CD8-positive, alpha-beta memory T cell (primary cell): ENCODE results near the gene NFKBIA. TPM values are rescaled to one million over a fixed set of nuclear protein-coding genes. Genes with fewer than 3 reads are reported as not detected.
"Not testable (repeated sequence)": the region's sequence is repeated elsewhere in the genome, so short reads cannot be mapped to it uniquely, and the experiment has no call there.

Source experiments
- CTCF ChIA-PET: fragments of 350-600 bp; sonication (Branson Sonifier 250); formaldehyde crosslinking; loops from one replicate; lab custom pipeline; 2021; ENCODE audit warnings: antibody characterized with exemption; lab: Charles Lee
- POLR2A ChIA-PET: fragments of 350-600 bp; sonication (Branson Sonifier 250); formaldehyde crosslinking; loops from one replicate; lab custom pipeline; 2021; ENCODE audit warnings: antibody characterized with exemption; lab: Charles Lee
- DNase-seq, 5 donors: peaks; one replicate each; pipeline versions ENCODE4 v3.0.0 to v3.0.0-alpha.2; 2020 to 2022; ENCODE audit warnings: mixed read lengths in 1 of 5
- H3K27ac ChIP-seq: one replicate; pipeline ENCODE4 v1.7.0; 2013; ENCODE audit warnings: low read depth, mild to moderate bottlenecking, low read length, moderate library complexity
- H3K27me3 ChIP-seq: 2 replicates; pipeline ENCODE4 v1.7.0; 2013; ENCODE audit warnings: low read length, mild to moderate bottlenecking; ENCODE audit not compliant: insufficient read depth, poor library complexity, severe bottlenecking
- H3K36me3 ChIP-seq: 2 replicates; pipeline ENCODE4 v1.7.0; 2013; ENCODE audit warnings: mild to moderate bottlenecking, low read length, moderate library complexity; ENCODE audit not compliant: insufficient read depth
- H3K4me1 ChIP-seq: 2 replicates; pipeline ENCODE4 v1.7.0; 2013; ENCODE audit warnings: mild to moderate bottlenecking, low read length, moderate library complexity; ENCODE audit not compliant: insufficient read depth
- H3K4me3 ChIP-seq: 2 replicates; pipeline ENCODE4 v1.7.0; 2013; ENCODE audit warnings: mild to moderate bottlenecking, low read length
- H3K9me3 ChIP-seq: 2 replicates; pipeline ENCODE4 v1.7.0; 2013; ENCODE audit warnings: mild to moderate bottlenecking, low read length
- H3K27ac Mint-ChIP-seq, 8 donors: one replicate each; pipeline ENCODE4 v1.8.0; 2020 to 2021; ENCODE audit warnings: mixed read lengths in 8 of 8, mild to moderate bottlenecking in 6 of 8, inconsistent platforms in 3 of 8, moderate library complexity in 3 of 8
- H3K27me3 Mint-ChIP-seq, 2 donors: one replicate each; pipeline ENCODE4 v1.8.0; 2020 to 2021; ENCODE audit warnings: mixed read lengths in 2 of 2, mild to moderate bottlenecking in 1 of 2, moderate library complexity in 1 of 2
- H3K36me3 Mint-ChIP-seq, 3 donors: one replicate each; pipeline ENCODE4 v1.8.0; 2020 to 2021; ENCODE audit warnings: mixed read lengths in 3 of 3, inconsistent platforms in 1 of 3, mild to moderate bottlenecking in 1 of 3
- H3K4me1 Mint-ChIP-seq, 3 donors: one replicate each; pipeline ENCODE4 v1.8.0; 2020 to 2021; ENCODE audit warnings: mixed read lengths in 3 of 3, inconsistent platforms in 1 of 3, mild to moderate bottlenecking in 1 of 3
- H3K4me3 Mint-ChIP-seq, 7 donors: one replicate each; pipeline ENCODE4 v1.8.0; 2020 to 2021; ENCODE audit warnings: mixed read lengths in 7 of 7, mild to moderate bottlenecking in 6 of 7, moderate library complexity in 4 of 7, inconsistent platforms in 2 of 7
- H3K9me3 Mint-ChIP-seq, 5 donors: one replicate each; pipeline ENCODE4 v1.8.0; 2020 to 2022; ENCODE audit warnings: mixed read lengths in 5 of 5, mild to moderate bottlenecking in 3 of 5, moderate library complexity in 2 of 5, inconsistent platforms in 1 of 5
- polyA plus RNA-seq: library from polyadenylated mRNA; unstranded; fragments of 300-500 nt; fragmentation: Illumina TruSeq; gene quantifications from one replicate; pipeline ENCODE4 v1.2.3, GENCODE V29; 2021
- total RNA-seq, 2 experiments: library from RNA; stranded (reverse); gene quantifications; one replicate each; pipeline ENCODE4 v1.2.3, GENCODE V29; 2021

Gene NFKBIA
- total and polyA plus RNA-seq, 3 experiments from 2014 or later, result 344 to 483 (median 482) TPM

DNA sequence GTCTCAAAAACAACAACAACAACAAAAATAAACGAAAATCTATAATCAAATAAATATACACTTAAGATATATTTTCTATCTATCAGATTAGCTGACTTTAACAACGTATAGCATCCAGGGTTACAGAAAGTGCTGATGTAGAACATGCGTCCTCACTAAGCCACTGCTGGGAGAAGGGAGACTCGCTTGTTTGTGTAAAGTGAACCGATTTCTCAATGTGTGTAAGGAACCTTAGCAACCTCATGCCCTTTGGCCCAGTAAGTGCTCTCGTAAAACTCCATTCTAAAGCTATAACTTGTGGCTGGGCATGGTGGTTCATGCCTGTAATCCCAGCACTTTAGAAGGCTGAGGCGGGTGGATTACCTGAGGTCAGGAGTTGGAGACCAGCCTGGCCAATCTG, 23.8 kb downstream of the NFKBIA start:
- Histone ChIP-seq H3K27ac (no peak overlapping the region), H3K4me1 (no peaks in the 10 kb centered on the region), H3K27me3 (no peaks in the 10 kb centered on the region), H3K36me3 (no peaks in the 10 kb centered on the region), H3K9me3 (no peaks in the 10 kb centered on the region), H3K4me3 (no peak overlapping the region)
- CTCF ChIA-PET, result interaction anchor here (0.9 kb wide), 1 partner anchor 47 kb away, joined by 3 read pairs; no protein-coding TSS in a partner anchor
- H3K27ac Mint-ChIP-seq, result no peak overlapping the region
- POLR2A ChIA-PET, result no interaction called here
- H3K4me3 Mint-ChIP-seq, result no peak overlapping the region
- no peaks in the 10 kb centered on the region for H3K36me3 Mint-ChIP-seq
- no peak for DNase-seq
- H3K4me1 Mint-ChIP-seq, result no peaks in the 10 kb centered on the region
- no peaks in the 10 kb centered on the region for H3K9me3 Mint-ChIP-seq
- peaks cover 0 to 2% of the 10 kb centered on the region in 2 donors for H3K27me3 Mint-ChIP-seq

DNA sequence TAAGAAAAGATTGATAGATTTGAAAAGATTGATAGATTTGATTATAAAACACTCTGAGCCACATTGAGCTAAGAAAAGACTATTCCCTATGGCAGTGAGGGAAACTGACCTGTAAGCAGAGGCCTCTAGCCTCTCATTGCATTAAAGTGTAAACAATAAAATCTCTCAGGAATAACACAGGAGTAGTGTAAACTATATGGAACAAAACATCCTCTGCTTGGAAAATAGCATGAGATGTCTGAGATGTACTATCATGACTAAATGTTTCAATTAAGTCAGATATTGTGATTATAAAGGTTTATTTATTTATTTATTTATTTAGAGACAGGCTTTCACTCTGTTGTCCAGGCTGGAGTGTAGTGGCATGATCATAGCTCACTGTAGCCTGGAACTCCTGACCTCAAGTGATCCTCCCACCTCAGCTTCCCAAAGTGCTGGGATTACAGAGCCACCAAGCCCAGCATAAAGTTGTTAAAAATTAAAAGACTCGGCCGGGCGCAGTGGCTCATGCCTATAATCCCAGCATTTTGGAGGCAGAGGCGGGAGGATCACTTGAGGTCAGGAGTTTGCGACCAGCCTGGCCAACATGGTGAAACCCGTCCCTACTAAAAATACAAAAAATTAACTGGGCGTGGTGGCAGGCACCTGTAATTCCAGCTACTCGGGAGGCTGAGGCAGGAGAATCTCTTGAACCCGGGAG, 25.2 kb downstream of the NFKBIA start:
- H3K27me3 Mint-ChIP-seq, H3K9me3 Mint-ChIP-seq, H3K4me1 Mint-ChIP-seq, H3K4me1 ChIP-seq, POLR2A ChIA-PET, H3K36me3 ChIP-seq, H3K27ac Mint-ChIP-seq, DNase-seq, H3K36me3 Mint-ChIP-seq, H3K4me3 Mint-ChIP-seq, CTCF ChIA-PET, H3K9me3 ChIP-seq, H3K4me3 ChIP-seq, H3K27me3 ChIP-seq, H3K27ac ChIP-seq: not testable (repeated sequence)

DNA sequence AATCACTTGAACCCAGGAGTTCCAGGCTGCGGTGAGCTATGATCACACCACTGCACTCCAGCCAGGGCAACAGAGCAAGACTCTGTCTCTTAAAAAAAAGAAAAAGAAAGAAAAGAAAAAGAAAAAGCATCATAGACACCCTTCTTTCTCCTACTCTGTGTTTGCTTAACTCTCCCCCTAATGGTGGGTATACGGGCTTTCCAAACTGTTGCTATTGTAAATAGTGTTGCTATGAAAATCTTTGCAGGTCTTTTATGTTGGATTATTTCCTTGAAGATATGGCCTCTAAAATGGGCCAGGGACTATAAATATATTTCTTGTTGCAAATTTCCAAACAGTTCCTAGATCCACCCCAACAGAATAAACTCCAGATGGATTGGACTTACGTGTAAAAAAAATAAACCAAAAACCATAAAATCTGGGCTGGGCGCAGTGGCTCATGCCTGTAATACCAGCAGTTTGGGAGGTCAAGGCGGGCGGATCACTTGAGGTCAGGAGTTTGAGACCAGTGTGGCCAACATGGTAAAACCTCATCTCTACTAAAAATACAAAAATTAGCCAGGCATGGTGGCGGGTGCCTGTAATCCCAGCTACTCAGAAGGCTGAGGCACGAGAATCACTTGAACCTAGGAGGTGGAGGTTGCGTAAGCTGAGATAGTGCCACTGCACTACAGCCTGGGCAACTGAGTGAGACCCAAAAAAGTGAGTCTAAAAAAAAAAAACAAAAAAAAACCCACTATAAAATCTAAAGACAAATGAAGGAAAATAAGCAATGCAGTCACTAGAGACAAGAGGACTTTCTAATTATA, 25.9 kb downstream of the NFKBIA start:
- Histone ChIP-seq H3K4me1 (no peaks in the 10 kb centered on the region), H3K27ac (no peak overlapping the region), H3K9me3 (no peaks in the 10 kb centered on the region), H3K36me3 (no peaks in the 10 kb centered on the region), H3K27me3 (no peaks in the 10 kb centered on the region), H3K4me3 (no peak overlapping the region)
- CTCF ChIA-PET, result interaction anchor here (0.8 kb wide), 1 partner anchor 11 kb away, joined by 3 read pairs; no protein-coding TSS in a partner anchor
- Mint-ChIP-seq H3K4me3 (no peak overlapping the region), H3K4me1 (no peaks in the 10 kb centered on the region), H3K36me3 (no peaks in the 10 kb centered on the region), H3K9me3 (no peaks in the 10 kb centered on the region), H3K27me3 (no peaks in the 10 kb centered on the region), H3K27ac (no peak overlapping the region)
- DNase-seq, result no peak
- POLR2A ChIA-PET, result no interaction called here

DNA sequence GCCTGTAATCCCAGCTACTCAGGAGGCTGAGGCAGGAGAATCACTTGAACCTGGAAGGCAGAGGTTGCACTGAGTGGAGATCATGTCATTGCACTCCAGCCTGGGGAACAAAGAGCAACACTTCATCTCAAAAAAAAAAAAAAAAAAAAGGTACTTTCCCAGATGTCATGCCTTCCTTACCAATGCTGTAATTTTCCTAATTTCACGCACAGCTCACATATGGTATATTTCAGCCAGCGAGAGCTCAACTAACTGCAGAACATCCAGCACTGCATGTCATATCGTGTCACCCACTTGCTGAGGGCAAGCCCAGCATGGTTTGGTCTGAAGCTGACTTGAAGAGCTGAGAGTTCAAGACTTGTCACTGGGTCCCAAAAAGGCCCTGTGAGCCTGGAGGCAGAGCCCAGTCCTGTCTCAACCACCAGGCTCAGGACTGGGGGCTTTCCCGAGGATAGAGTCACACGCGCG, 29.0 kb downstream of the NFKBIA start:
- Histone ChIP-seq H3K36me3 (no peaks in the 10 kb centered on the region), H3K4me3 (no peak overlapping the region), H3K27me3 (no peaks in the 10 kb centered on the region), H3K4me1 (no peaks in the 10 kb centered on the region), H3K27ac (no peak overlapping the region), H3K9me3 (no peaks in the 10 kb centered on the region)
- ChIA-PET POLR2A (interaction anchor here (0.6 kb wide), 1 partner anchor 17 kb away, joined by 3 read pairs; no protein-coding TSS in a partner anchor), CTCF (interaction anchor here (0.7 to 1.5 kb wide), 3 partner anchors 15 to 47 kb away, joined by 3 read pairs; no protein-coding TSS in a partner anchor)
- Mint-ChIP-seq H3K4me1 (no peaks in the 10 kb centered on the region), H3K9me3 (peaks cover 6 to 9% (median 7%) of the 10 kb centered on the region in 5 donors), H3K27ac (no peak overlapping the region), H3K36me3 (peaks cover 0 to 8% (median 0%) of the 10 kb centered on the region in 3 donors), H3K4me3 (no peak overlapping the region), H3K27me3 (no peaks in the 10 kb centered on the region)
- no peak for DNase-seq

DNA sequence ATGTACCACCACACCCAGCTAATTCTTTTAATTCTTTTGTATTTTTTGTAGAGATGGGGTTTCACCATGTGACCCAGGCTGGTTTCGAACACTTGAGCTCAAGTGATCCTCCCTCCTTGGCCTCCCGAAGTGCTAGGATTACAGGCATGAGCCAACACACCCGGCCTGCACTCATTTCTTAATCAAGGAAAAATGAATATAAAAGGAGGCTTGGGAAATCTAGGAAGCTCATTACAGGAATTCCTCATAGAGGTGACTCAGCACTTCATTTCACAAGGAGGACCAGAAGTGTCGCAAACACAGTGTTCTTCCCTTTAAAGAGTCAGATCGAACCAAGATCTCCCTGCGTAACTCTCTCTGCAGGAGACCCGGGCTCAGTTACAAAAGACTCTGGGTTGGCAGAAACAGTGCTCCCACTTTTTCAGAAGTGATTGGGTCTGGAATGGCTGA, 30.3 kb downstream of the NFKBIA start:
- Mint-ChIP-seq H3K27me3 (no peaks in the 10 kb centered on the region), H3K4me3 (peak overlapping the region in 1 of 7 donors; percentile 18), H3K4me1 (peaks cover 0 to 1% (median 0%) of the 10 kb centered on the region in 3 donors), H3K36me3 (peaks cover 0 to 9% (median 0%) of the 10 kb centered on the region in 3 donors), H3K9me3 (peaks cover 6 to 12% (median 7%) of the 10 kb centered on the region in 5 donors), H3K27ac (peak overlapping the region in 1 of 8 donors; percentile 79)
- H3K27ac ChIP-seq, result no peak overlapping the region
- no peaks in the 10 kb centered on the region for H3K9me3 ChIP-seq
- ChIA-PET POLR2A (interaction anchor here (0.7 kb wide), 1 partner anchor 777 kb away, joined by 4 read pairs; no protein-coding TSS in a partner anchor), CTCF (no interaction called here)
- no peak overlapping the region for H3K4me3 ChIP-seq
- no peaks in the 10 kb centered on the region for H3K36me3 ChIP-seq
- H3K27me3 ChIP-seq, result no peaks in the 10 kb centered on the region
- peaks cover 5% of the 10 kb centered on the region for H3K4me1 ChIP-seq
- DNase-seq, result no peak

DNA sequence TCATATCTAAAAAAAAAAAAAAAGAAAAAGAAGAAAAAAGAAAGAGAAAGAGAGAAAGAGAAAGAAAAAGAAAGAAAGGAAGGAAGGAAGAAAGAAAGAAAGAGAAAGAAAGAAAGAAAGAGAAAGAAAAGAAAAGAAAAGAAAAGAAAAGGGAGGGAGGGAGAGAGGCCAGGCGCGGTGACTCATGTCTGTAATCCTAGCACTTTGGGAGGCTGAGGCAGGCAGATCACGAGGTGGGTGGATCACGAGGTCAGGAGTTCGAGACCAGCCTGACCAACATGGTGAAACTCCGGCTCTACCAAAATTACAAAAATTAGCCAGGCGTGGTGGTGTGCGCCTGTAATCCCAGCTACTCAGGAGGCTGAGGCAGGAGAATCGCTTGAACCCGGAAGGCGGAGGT, 31.3 kb downstream of the NFKBIA start:
- H3K27ac ChIP-seq, H3K4me3 ChIP-seq, DNase-seq, H3K27ac Mint-ChIP-seq, H3K27me3 ChIP-seq, H3K9me3 ChIP-seq, H3K36me3 Mint-ChIP-seq, CTCF ChIA-PET, H3K4me1 ChIP-seq, H3K27me3 Mint-ChIP-seq, H3K4me1 Mint-ChIP-seq, H3K4me3 Mint-ChIP-seq, H3K36me3 ChIP-seq: not testable (repeated sequence)
- POLR2A ChIA-PET, result interaction anchor here (0.6 kb wide), 1 partner anchor 679 kb away, joined by 3 read pairs; no protein-coding TSS in a partner anchor
- H3K9me3 Mint-ChIP-seq, result peaks cover 6 to 12% (median 7%) of the 10 kb centered on the region in 5 donors

DNA sequence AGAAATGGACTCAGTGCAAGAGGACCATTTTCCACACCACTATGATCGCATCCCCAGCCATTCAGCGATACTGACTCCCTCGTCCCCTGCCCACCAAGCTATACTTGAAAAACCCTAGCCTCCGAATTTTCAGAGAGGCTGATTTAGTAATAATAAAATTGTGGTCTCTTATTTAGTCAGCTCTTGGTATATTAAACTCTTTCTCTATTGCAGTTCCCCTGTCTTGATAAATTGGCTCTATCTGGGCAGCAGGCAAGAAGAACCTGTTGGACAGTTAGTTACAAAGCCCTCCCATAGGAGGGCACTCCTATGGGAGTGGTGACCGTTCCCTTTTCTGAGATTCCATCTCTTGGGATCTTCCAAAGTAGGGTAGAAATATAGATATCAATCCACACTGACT, 33.6 kb downstream of the NFKBIA start:
- ChIA-PET CTCF (no interaction called here), POLR2A (interaction anchor here (0.5 kb wide), 1 partner anchor 36 kb away, joined by 3 read pairs; no protein-coding TSS in a partner anchor)
- peaks cover 0 to 9% (median 0%) of the 10 kb centered on the region in 3 donors for H3K36me3 Mint-ChIP-seq
- no peaks in the 10 kb centered on the region for H3K9me3 ChIP-seq
- DNase-seq, result no peak
- H3K4me3 ChIP-seq, result no peak overlapping the region
- no peaks in the 10 kb centered on the region for H3K36me3 ChIP-seq
- no peak overlapping the region for H3K27ac ChIP-seq
- H3K27me3 Mint-ChIP-seq, result no peaks in the 10 kb centered on the region
- H3K4me1 Mint-ChIP-seq, result peaks cover 24 to 27% (median 25%) of the 10 kb centered on the region in 3 donors
- H3K27me3 ChIP-seq, result no peaks in the 10 kb centered on the region
- H3K4me3 Mint-ChIP-seq, result no peak overlapping the region
- H3K27ac Mint-ChIP-seq, result peak overlapping the region in 1 of 8 donors; percentile 57
- peaks cover 6 to 12% (median 7%) of the 10 kb centered on the region in 5 donors for H3K9me3 Mint-ChIP-seq
- H3K4me1 ChIP-seq, result peaks cover 27% of the 10 kb centered on the region
